Peyer's patch (tissue), 4 donors: ENCODE data around the gene CSNK2A2.

Experiments used
- CTCF ChIP-seq, 6 experiments: fragments of 450-650 bp in 4 of 6; fragments of 200-600 bp in 2 of 6; sonication (generic) in 1 of 6; IDR thresholded peaks; one replicate each; pipeline ENCODE4 v1.5.1; 2017 to 2019; ENCODE audit warnings: antibody characterized with exemption in 6 of 6, mild to moderate bottlenecking in 3 of 6, moderate library complexity in 1 of 6
- POLR2A ChIP-seq, 2 donors: fragments of 450-650 bp; IDR thresholded peaks; one replicate each; pipeline ENCODE4 v1.5.1; 2017; ENCODE audit warnings: antibody characterized with exemption in 2 of 2, mild to moderate bottlenecking in 2 of 2, moderate library complexity in 2 of 2

GRCh38 chr16:58205276-58206036 lies 7.5 kb upstream of the CSNK2A2 start:
- no peak for TF ChIP-seq POLR2A (IDR thresholded peaks at IDR 0.05)
- TF ChIP-seq CTCF (IDR thresholded peaks at IDR 0.05) = no peak
